ENCODE results near the gene DIAPH2.

- TF ChIP-seq CTCF (IDR thresholded peaks at IDR 0.05), result no peak
- no peak for TF ChIP-seq POLR2A (IDR thresholded peaks at IDR 0.05)
These were observed 297.5 kb downstream of the DIAPH2 start for GRCh38 chrX:96982161-96982560.

Data from body of pancreas (tissue), 4 donors.